Left ventricle myocardium inferior (tissue), 1 donor: ENCODE measurements around the gene ANXA2. TPM values are rescaled to one million over a fixed set of nuclear protein-coding genes. Genes with fewer than 3 reads are reported as not detected.

Source experiments
- DNase-seq: peaks from one replicate; pipeline ENCODE4 v3.0.0-alpha.2; 2020
- H3K27ac ChIP-seq: fragments of 200-600 bp; replicated peaks from 2 replicates; pipeline ENCODE4 v1.8.0; 2021
- H3K27me3 ChIP-seq: fragments of 200-600 bp; 2 replicates; pipeline ENCODE4 v1.8.0; 2021; ENCODE audit warnings: low read depth
- H3K36me3 ChIP-seq: fragments of 200-600 bp; 2 replicates; pipeline ENCODE4 v1.8.0; 2021
- H3K4me1 ChIP-seq: fragments of 200-600 bp; 2 replicates; pipeline ENCODE4 v1.8.0; 2021
- H3K4me3 ChIP-seq: fragments of 200-600 bp; 2 replicates; pipeline ENCODE4 v1.8.0; 2021; ENCODE audit warnings: mild to moderate bottlenecking, moderate library complexity
- H3K9me3 ChIP-seq: fragments of 200-600 bp; replicated peaks from 2 replicates; pipeline ENCODE4 v1.8.0; 2021
- intact Hi-C: fragments of 100-400 bp; cut with micrococcal nuclease; formaldehyde crosslinking; loops from one replicate; pipeline ENCODE4 v1.11.0; 2022
- total RNA-seq: library from RNA; stranded (reverse); fragmentation: NEBNext Ultra II Directional; extraction: Animal tissue kit (Norgen Biotek cat#: 25700); gene quantifications from one replicate; pipeline ENCODE4 v1.2.1, GENCODE V29; 2021
- TF ChIP-seq, protein P1 (sequence below): fragments of 200-600 bp; IDR thresholded peaks from 2 replicates; pipeline ENCODE4 v1.8.0; 2021; ENCODE audit warnings: antibody characterized with exemption, mild to moderate bottlenecking, borderline replicate concordance
- donor health status: DM: no; HTN: yes; CAD: no; lungs with severe emphysema.

The ANXA2 gene
- total RNA-seq, 1 donor from 2014 or later, result 123 TPM

DNA sequence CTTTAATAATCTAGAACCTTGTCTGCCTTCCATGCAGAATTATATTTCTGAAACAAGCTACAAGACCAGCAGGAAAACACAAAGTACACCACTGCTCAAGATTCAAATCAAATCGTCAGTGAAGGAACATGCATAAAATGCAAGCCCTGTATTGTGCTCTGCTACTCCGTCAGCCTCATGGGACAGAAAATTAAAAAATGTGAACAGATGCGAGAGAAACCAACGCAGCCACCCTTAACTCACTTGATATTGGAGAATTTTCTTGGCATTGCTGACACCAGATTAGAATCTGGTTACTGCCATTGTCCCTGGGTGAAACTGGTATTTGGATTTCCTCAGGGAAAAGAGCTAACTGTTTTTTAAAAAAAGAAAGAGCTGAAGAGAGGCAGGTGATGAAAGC is 23.6 kb downstream of the ANXA2 start:
- H3K4me1 ChIP-seq, result peaks cover 98% of the 10 kb centered on the region
- H3K27me3 ChIP-seq, result no peaks in the 10 kb centered on the region
- no peaks in the 10 kb centered on the region for H3K9me3 ChIP-seq
- H3K4me3 ChIP-seq, result peak overlapping the region; percentile 33
- peak overlapping the region; percentile 86 for H3K27ac ChIP-seq
- no peak for DNase-seq
- peaks cover 34% of the 10 kb centered on the region for H3K36me3 ChIP-seq
- intact Hi-C loops, result no loop called here
- TF ChIP-seq, protein P1, sequence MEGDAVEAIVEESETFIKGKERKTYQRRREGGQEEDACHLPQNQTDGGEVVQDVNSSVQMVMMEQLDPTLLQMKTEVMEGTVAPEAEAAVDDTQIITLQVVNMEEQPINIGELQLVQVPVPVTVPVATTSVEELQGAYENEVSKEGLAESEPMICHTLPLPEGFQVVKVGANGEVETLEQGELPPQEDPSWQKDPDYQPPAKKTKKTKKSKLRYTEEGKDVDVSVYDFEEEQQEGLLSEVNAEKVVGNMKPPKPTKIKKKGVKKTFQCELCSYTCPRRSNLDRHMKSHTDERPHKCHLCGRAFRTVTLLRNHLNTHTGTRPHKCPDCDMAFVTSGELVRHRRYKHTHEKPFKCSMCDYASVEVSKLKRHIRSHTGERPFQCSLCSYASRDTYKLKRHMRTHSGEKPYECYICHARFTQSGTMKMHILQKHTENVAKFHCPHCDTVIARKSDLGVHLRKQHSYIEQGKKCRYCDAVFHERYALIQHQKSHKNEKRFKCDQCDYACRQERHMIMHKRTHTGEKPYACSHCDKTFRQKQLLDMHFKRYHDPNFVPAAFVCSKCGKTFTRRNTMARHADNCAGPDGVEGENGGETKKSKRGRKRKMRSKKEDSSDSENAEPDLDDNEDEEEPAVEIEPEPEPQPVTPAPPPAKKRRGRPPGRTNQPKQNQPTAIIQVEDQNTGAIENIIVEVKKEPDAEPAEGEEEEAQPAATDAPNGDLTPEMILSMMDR, result no peak

DNA sequence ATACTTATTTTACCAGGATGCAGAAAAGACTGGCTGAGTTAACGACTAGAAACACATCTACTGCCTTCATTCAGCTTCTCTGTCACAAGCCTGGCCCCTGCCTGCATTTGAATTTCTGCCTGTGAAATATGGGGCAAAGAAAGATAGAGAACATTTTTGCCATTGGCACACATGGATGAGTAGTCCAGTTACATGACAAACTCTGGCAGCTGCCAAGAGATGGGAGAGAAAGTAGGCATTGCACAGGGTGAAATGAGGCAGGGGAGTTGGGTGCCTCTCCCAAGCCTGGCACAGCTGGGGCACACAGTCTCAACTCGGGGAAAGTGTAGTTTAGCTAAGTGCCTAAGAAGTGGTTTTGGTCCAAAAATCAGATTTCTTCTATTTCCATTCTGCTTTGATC is 24.0 kb downstream of the ANXA2 start:
- Histone ChIP-seq H3K36me3 (peaks cover 30% of the 10 kb centered on the region), H3K4me3 (no peak overlapping the region), H3K27me3 (no peaks in the 10 kb centered on the region), H3K9me3 (no peaks in the 10 kb centered on the region), H3K4me1 (peaks cover 98% of the 10 kb centered on the region), H3K27ac (peak overlapping the region; percentile 86)
- no peak for DNase-seq
- intact Hi-C loops, result no loop called here
- TF ChIP-seq, protein P1, result no peak

- Histone ChIP-seq H3K4me3 (no peak overlapping the region), H3K27me3 (no peaks in the 10 kb centered on the region), H3K4me1 (peaks cover 99% of the 10 kb centered on the region), H3K27ac (peak overlapping the region; percentile 86), H3K9me3 (no peaks in the 10 kb centered on the region), H3K36me3 (peaks cover 27% of the 10 kb centered on the region)
- DNase-seq, result no peak
- TF ChIP-seq, protein P1, result no peak
- intact Hi-C loops, result no loop called here
These were observed 24.5 kb downstream of the ANXA2 start for GRCh38 chr15:60373327-60373726.

DNA sequence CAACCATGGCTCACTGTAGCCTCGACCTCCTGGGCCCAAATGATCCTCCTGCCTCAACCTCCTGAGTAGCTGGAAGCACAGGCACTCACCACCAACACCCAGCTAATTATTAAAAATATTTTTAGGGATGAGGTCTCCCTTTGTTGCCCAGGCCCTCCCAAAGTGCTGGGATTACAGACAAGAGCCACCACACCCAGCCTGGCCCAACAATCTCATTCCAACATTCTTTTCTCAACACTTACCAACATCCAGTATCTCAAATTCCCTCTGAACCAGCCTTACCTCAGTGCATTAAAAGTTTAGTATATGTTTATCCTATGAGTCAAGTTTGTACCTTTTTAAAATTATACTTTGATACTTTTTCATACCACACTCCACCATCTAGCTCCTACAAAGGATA is 25.0 kb downstream of the ANXA2 start:
- intact Hi-C loops, result no loop called here
- Histone ChIP-seq H3K36me3 (peaks cover 23% of the 10 kb centered on the region), H3K9me3 (no peaks in the 10 kb centered on the region), H3K27ac (peak overlapping the region; percentile 86), H3K4me3 (no peak overlapping the region), H3K4me1 (peaks cover 97% of the 10 kb centered on the region), H3K27me3 (no peaks in the 10 kb centered on the region)
- no peak for DNase-seq
- TF ChIP-seq, protein P1, result no peak

GRCh38 chr15:60372227-60372626 is 25.6 kb downstream of the ANXA2 start:
- no peak for DNase-seq
- Histone ChIP-seq H3K27me3 (no peaks in the 10 kb centered on the region), H3K27ac (peak overlapping the region; percentile 86), H3K9me3 (no peaks in the 10 kb centered on the region), H3K4me3 (no peak overlapping the region), H3K36me3 (peaks cover 23% of the 10 kb centered on the region), H3K4me1 (peaks cover 92% of the 10 kb centered on the region)
- TF ChIP-seq, protein P1, result no peak
- intact Hi-C loops, result no loop called here
